VCaP (cell line): Measurements from ENCODE around the gene TRIM39.

Experiments used
- H3K27ac ChIP-seq: fragments of 450-650 bp; 2 replicates; pipeline ENCODE4 v1.5.1; 2017
- CTCF ChIP-seq: fragments of 450-650 bp; conservative IDR thresholded peaks from 2 replicates; pipeline ENCODE4 v1.5.1; 2017; ENCODE audit warnings: mild to moderate bottlenecking, moderate library complexity

Gene TRIM39

GRCh38 chr6:30322527-30323501 lies 3.9 kb upstream of the TRIM39 start:
- H3K27ac ChIP-seq: no peak overlapping the region
- TF ChIP-seq CTCF: no peak

GRCh38 chr6:30323806-30324205 lies 2.9 kb upstream of the TRIM39 start:
- H3K27ac ChIP-seq: peak overlapping the region; percentile 92
- TF ChIP-seq CTCF: no peak

GRCh38 chr6:30325150-30325872 lies 1.4 kb upstream of the TRIM39 start:
- peak overlapping the region; percentile 92 for H3K27ac ChIP-seq
- TF ChIP-seq CTCF: no peak

GRCh38 chr6:30325873-30326525 lies 728 bp upstream of the TRIM39 start:
- no peak for TF ChIP-seq CTCF
- peak overlapping the region; percentile 92 for H3K27ac ChIP-seq

- TF ChIP-seq CTCF: no peak
- H3K27ac ChIP-seq: peak overlapping the region; percentile 92
Measured at GRCh38 chr6:30327232-30327746, 562 bp downstream of the TRIM39 start.

- TF ChIP-seq CTCF: no peak
- no peak overlapping the region for H3K27ac ChIP-seq
Measured at GRCh38 chr6:30328397-30328796, 1.7 kb downstream of the TRIM39 start.

- no peak overlapping the region for H3K27ac ChIP-seq
- TF ChIP-seq CTCF: no peak
Measured at GRCh38 chr6:30329331-30329730, 2.6 kb downstream of the TRIM39 start.
